Measurements from ENCODE around the gene DUSP11. TPM values are rescaled to one million over a fixed set of nuclear protein-coding genes. Genes with fewer than 3 reads are reported as not detected.

DUSP11 gene
- total and polyA plus RNA-seq, 4 donors = 6.7 to 10.7 (median 9.2) TPM

- TF ChIP-seq FOXA1 (IDR thresholded peaks at IDR 0.05) = no peak
- peak in 1 of 2 donors; percentile 55 for TF ChIP-seq GABPA (IDR thresholded peaks at IDR 0.05 in 1 of 2, conservative IDR thresholded peaks at IDR 0.05 in 1 of 2)
- TF ChIP-seq ZBTB33 (IDR thresholded peaks at IDR 0.05) = peak; percentile 34
- TF ChIP-seq SP1 (IDR thresholded peaks at IDR 0.05) = no peak
- TF ChIP-seq RXRA (IDR thresholded peaks at IDR 0.05) = peak in 1 of 2 donors; percentile 35
- TF ChIP-seq MAX (IDR thresholded peaks at IDR 0.05) = peak; percentile 52
- no peak for TF ChIP-seq HNF4G (IDR thresholded peaks at IDR 0.05)
- no peak for TF ChIP-seq RAD21 (IDR thresholded peaks at IDR 0.05)
- TF ChIP-seq CTCF (IDR thresholded peaks at IDR 0.05; ENCODE audit: low read depth, low read length, missing input control) = no peak
- TF ChIP-seq REST (IDR thresholded peaks at IDR 0.05) = no peak
- TF ChIP-seq YY1 (IDR thresholded peaks at IDR 0.05) = no peak
- TF ChIP-seq HNF4A (conservative IDR thresholded peaks at IDR 0.05) = peak in 1 of 2 donors; percentile 51
- TF ChIP-seq NR2F2 (IDR thresholded peaks at IDR 0.05) = no peak
- peak in 1 of 2 donors; percentile 48 for TF ChIP-seq EGR1 (IDR thresholded peaks at IDR 0.05; ENCODE audit: low read depth in 2 of 2)
- H3K9me3 ChIP-seq (ENCODE audit: control insufficient read depth in 4 of 4, low read length in 3 of 4) = no peaks in the 10 kb centered on the region
- no peak overlapping the region for H3K4me3 ChIP-seq (ENCODE audit: low read depth in 1 of 3, low read length in 3 of 3)
- WGBS = 59% methylated on average over 2 of the region's 2 CpGs
- no peak overlapping the region for H3K27ac ChIP-seq (ENCODE audit: low read depth in 1 of 2, low read length in 2 of 2)
- H3K36me3 ChIP-seq (ENCODE audit: control insufficient read depth in 4 of 4, insufficient read depth in 3 of 4, low read depth in 1 of 4, low read length in 3 of 4) = peaks cover 2 to 20% (median 11%) of the 10 kb centered on the region in 4 donors
- DNase-seq (ENCODE audit: low spot score) = no peak
- no peaks in the 10 kb centered on the region for H3K27me3 ChIP-seq (ENCODE audit: control insufficient read depth in 4 of 4, insufficient read depth in 4 of 4, low read length in 3 of 4)
- H3K4me1 ChIP-seq (ENCODE audit: control insufficient read depth in 4 of 4, insufficient read depth in 4 of 4, low read length in 3 of 4) = no peaks in the 10 kb centered on the region
- no peak overlapping the region for H3K9ac ChIP-seq (ENCODE audit: low read depth in 1 of 2, low read length in 2 of 2)
These were observed 30.6 kb downstream of the DUSP11 start for GRCh38 chr2:73749314-73749713.

GRCh38 chr2:73746877-73747208 lies 33.1 kb downstream of the DUSP11 start:
- H3K36me3 ChIP-seq (ENCODE audit: control insufficient read depth in 4 of 4, insufficient read depth in 3 of 4, low read depth in 1 of 4, low read length in 3 of 4) = peaks cover 0 to 21% (median 8%) of the 10 kb centered on the region in 4 donors
- no peak overlapping the region for H3K9ac ChIP-seq (ENCODE audit: low read depth in 1 of 2, low read length in 2 of 2)
- 92% methylated on average over 3 of the region's 3 CpGs for WGBS
- H3K9me3 ChIP-seq (ENCODE audit: control insufficient read depth in 4 of 4, low read length in 3 of 4) = peaks cover 0 to 2% (median under 1%) of the 10 kb centered on the region in 4 donors
- TF ChIP-seq TAF1 (conservative IDR thresholded peaks at IDR 0.05) (no peak), JUND (IDR thresholded peaks at IDR 0.05) (no peak), RAD21 (IDR thresholded peaks at IDR 0.05) (no peak), GABPA (IDR thresholded peaks at IDR 0.05 in 1 of 2, conservative IDR thresholded peaks at IDR 0.05 in 1 of 2) (no peak)
- no peaks in the 10 kb centered on the region for H3K27me3 ChIP-seq (ENCODE audit: control insufficient read depth in 4 of 4, insufficient read depth in 4 of 4, low read length in 3 of 4)
- no peak overlapping the region for H3K4me3 ChIP-seq (ENCODE audit: low read depth in 1 of 3, low read length in 3 of 3)
- no peak overlapping the region for H3K27ac ChIP-seq (ENCODE audit: low read depth in 1 of 2, low read length in 2 of 2)
- no peaks in the 10 kb centered on the region for H3K4me1 ChIP-seq (ENCODE audit: control insufficient read depth in 4 of 4, insufficient read depth in 4 of 4, low read length in 3 of 4)
- no peak for DNase-seq (ENCODE audit: low spot score)
